GM19025 (cell line): ENCODE measurements around the gene SLC25A45.

Experiments used
- ATAC-seq: cut with Tn5 transposase; IDR thresholded peaks from one replicate; pipeline ENCODE4 v1.9.1; 2021; ENCODE audit warnings: mild to moderate bottlenecking, low read depth, moderate library complexity; ENCODE audit not compliant: unreplicated experiment

SLC25A45 gene

GRCh38 chr11:65389294-65389980 is 7.0 kb upstream of the SLC25A45 start:
- no peak for ATAC-seq

GRCh38 chr11:65388731-65389130 is 6.3 kb upstream of the SLC25A45 start:
- ATAC-seq, result no peak

GRCh38 chr11:65386307-65387140 is 4.1 kb upstream of the SLC25A45 start, which contains the start of gene FRMD8:
Gene FRMD8, plus strand, starts transcription at chr11:65386637. Its CDS starts 400 bp downstream, at chr11:65387037.
- ATAC-seq, result peak; percentile 39

GRCh38 chr11:65384301-65384889 is 1.9 kb upstream of the SLC25A45 start:
- ATAC-seq, result no peak

- ATAC-seq, result no peak
Observed at GRCh38 chr11:65383778-65384177, 1.3 kb upstream of the SLC25A45 start.

- ATAC-seq, result no peak
Observed at GRCh38 chr11:65382804-65383368, 440 bp upstream of the SLC25A45 start.

- ATAC-seq, result no peak
Observed at GRCh38 chr11:65381716-65382032, 772 bp downstream of the SLC25A45 start.

- ATAC-seq, result no peak
Observed at GRCh38 chr11:65380460-65381119, 1.9 kb downstream of the SLC25A45 start.

GRCh38 chr11:65379698-65380459 is 2.6 kb downstream of the SLC25A45 start:
- no peak for ATAC-seq

- ATAC-seq, result no peak
Observed at GRCh38 chr11:65378928-65379638, 3.4 kb downstream of the SLC25A45 start.

GRCh38 chr11:65378208-65378927 is 4.1 kb downstream of the SLC25A45 start:
- ATAC-seq, result no peak

- ATAC-seq, result no peak
Observed at GRCh38 chr11:65377777-65378176, 4.7 kb downstream of the SLC25A45 start.

GRCh38 chr11:65377036-65377435 is 5.4 kb downstream of the SLC25A45 start:
- ATAC-seq, result no peak

- ATAC-seq, result no peak
Observed at GRCh38 chr11:65376138-65376713, 6.2 kb downstream of the SLC25A45 start.

GRCh38 chr11:65375012-65375411 is 7.4 kb downstream of the SLC25A45 start:
- ATAC-seq, result no peak

GRCh38 chr11:65373839-65374580 is 8.4 kb downstream of the SLC25A45 start:
- no peak for ATAC-seq

- no peak for ATAC-seq
Observed at GRCh38 chr11:65370659-65371049, 11.8 kb downstream of the SLC25A45 start.

- no peak for ATAC-seq
Observed at GRCh38 chr11:65366340-65366773, 16.1 kb downstream of the SLC25A45 start.
